NT2/D1 (cell line): ENCODE results near the gene CPED1.

Experiments
- SUZ12 ChIP-seq: IDR thresholded peaks from 2 replicates; pipeline ENCODE4 v1.6.1; 2011; ENCODE audit not compliant: insufficient read length, insufficient read depth; ENCODE audit errors: extremely low read depth
- ZNF274 ChIP-seq: IDR thresholded peaks from 2 replicates; pipeline ENCODE4 v1.6.1; 2011; ENCODE audit warnings: mild to moderate bottlenecking, low read depth, low read length

GRCh38 chr7:121187222-121187621, 198.7 kb downstream of the CPED1 start:
- no peak for TF ChIP-seq ZNF274
- TF ChIP-seq SUZ12, result no peak
